HG03558 (cell line): ENCODE results near the gene TNFAIP6.

Experiments used
- ATAC-seq: cut with Tn5 transposase; IDR thresholded peaks from one replicate; pipeline ENCODE4 v1.9.1; 2021; ENCODE audit warnings: moderate number of reproducible peaks; ENCODE audit not compliant: unreplicated experiment; ENCODE audit errors: extremely low read depth

TNFAIP6 gene

DNA sequence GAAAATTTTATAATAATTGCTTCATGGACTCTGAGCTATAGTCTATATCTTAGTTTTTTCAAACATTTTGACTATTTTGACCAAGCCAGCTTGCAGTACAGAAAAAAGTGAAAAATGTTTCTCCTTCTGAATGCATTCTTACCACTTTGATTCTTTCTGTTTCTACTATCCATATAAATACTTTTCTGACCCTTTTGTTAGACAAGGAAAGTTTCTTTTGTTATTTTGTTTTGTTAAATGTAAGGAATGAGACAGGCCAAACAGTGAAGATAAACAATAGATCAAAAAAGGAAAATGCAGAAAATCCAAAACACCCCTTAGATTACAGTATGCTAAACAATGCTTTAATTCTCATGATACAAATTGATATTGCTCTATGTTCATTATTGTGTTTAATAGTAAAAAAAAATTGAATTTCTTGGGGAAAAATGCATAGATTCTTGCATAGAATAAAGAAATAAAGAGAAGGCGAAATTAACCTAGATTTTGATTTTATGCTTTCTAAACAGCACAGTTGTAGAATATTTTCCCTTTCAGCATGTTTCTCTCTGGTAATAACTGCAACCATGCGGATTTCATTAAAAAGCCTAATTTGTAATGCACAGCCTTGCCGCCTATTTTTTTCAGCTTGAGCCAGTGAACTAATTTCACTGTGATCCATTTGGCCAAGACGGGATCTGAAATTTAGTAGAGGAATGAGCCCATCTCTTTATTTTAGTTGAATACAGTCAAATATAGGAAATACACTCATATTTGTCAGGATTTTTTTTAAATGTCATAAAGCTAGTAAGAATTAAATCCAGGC, 976 bp downstream of the TNFAIP6 start:
- no peak for ATAC-seq

DNA sequence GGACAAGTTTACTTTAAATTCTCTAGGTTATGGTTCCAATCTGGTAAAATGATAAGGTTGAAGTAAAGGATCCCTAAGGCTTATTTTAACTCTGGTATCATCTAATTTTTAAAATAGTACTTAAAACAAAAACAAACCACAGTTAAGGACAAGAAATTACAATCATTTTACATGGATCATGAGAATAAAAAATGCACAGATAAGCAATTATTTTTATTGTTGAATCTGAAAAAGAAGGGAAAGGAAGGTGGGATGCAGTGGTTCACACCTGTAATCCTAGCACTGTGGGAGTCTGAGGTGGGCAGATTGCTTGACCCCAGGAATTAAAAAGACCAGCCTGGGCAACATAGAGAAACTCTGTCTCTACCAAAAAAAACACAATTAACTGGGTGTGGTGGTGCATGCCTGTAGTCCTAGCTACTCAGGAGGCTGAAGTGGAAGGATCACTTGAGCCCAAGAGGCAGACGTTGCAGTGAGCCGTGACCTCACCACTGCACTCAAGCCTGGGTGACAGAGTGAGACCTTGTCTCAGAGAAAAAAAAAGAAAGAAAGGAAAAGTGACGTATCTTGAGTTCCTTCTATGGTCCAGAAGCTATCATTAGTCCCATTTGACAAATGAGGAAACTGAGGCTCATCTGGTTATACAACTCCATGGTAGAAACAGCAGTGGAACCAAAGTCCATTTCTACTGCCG, 2.5 kb downstream of the TNFAIP6 start:
- ATAC-seq, result no peak

DNA sequence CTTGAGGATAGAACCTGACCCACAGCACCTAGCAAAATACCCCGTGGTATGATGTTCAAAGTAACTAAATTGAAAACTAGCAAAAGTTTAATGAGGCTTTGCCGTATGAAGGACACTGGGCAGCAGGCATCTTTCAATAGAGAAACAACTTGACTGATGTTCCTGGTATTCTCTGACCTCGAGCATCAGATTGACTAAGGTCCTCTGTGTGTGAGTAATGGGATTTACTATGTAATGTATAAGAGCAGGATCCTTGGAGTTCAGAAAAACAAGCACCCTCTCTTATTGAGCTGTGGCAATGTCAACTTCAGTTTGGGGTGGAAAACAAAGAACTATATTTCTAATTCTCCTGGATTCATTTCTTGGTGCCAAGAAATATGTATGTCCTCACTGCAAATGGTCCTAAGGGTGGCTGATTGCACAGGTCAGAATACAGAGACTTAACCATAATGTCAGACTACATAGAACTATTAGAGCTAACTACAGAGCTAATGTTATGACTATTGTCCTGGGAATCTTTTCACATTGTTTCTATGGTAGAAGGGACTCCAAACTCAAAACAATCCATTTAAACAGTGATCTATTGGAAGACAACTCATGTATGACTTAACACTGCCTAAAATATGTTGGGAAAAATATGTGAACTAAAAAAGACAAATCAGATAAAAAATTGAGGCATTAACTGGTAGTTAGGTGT, 4.4 kb downstream of the TNFAIP6 start:
- no peak for ATAC-seq

DNA sequence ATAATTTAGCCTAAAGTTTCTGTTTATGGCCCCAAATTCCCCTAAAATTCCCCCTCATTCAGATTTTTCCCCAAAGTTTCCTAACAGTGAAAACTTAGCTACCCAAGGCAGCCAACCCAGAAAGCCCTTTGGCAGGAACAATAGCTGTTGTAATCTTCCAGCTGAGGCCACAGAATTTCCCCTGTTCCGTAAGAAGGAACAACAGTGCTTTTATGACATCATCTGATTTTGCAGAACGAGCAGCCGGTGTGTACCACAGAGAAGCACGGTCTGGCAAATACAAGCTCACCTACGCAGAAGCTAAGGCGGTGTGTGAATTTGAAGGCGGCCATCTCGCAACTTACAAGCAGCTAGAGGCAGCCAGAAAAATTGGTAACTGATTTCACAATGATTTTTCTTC, 6.3 kb downstream of the TNFAIP6 start:
- ATAC-seq, result peak; percentile 66

DNA sequence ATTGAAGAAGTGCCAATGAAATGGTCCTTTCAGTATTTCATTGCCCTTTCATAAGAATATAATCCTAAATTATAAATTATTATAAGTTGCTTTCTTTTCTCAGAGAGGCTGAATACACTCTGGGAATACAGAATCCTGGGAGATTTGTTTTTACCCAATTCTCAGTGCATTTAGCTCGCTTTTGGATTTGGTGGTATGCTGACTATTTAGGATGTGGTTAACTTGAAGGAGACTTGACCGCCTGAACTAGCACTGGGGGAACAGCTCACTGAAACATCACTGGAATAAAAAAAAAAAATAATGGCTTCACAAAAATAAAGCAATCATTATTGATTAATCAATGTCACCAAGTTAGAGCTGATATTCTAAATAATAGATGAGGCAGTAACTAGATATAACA, 10.2 kb downstream of the TNFAIP6 start:
- ATAC-seq, result no peak

DNA sequence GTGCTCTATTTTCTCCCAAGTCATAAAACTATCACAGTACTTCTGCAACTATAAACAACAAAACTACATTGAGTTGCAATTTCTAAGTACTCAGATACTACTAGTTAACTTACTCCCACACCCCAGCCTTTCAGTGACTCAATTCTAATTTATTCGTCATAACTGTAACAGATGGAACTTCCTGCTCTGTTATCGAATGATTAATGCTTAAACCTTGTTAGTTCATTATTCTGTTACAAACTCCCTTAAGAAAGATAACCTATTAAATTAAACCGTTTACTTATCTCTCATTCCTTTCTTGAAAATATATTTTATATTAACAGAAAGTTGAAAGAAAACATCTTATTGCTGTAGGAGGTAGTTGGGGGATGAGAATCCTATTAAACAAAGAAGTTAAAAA, 17.0 kb downstream of the TNFAIP6 start:
- ATAC-seq, result peak; percentile 94

DNA sequence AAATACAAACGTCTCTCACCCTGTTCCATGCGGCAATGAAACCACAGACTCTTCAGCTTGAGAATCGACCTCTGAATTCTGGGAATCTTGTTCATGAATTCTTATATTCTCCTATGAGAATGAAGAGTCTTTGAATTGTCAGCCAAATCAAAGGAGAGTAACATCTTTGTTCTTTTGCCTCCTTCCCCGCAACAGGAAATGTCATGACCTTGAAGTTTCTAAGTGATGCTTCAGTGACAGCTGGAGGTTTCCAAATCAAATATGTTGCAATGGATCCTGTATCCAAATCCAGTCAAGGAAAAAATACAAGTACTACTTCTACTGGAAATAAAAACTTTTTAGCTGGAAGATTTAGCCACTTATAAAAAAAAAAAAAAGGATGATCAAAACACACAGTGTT, 21.8 kb downstream of the TNFAIP6 start:
- no peak for ATAC-seq

DNA sequence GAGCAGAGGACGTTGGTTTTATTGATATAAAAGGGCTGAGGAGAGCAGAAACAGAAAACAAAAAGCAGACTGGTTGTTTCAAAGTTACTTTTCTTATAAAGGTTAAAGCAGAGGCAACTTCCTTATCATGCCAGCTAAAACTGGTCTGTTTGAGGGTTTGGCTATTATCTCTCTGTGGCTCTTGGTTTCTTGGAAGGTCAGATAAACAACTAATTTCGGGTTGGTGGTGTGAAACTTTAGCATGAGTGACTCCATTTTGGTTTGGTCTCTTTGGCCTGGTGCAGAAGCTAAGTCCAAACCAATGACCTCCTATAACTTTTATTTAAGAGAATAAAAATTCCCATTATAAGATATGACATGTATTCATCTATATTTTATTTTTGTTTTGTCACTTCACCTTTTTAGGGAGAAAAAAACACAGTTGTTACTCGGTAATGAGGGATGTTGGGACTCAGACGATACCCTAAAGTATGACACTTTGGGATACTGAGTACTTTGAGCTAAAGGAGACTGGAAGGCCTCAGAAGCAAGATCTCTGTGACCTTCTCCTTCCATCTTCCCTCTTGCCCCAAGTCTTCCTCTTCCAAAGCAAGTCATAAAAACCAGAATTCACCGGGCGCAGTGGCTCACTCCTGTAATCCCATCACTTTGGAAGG, 23.3 kb downstream of the TNFAIP6 start:
- ATAC-seq, result no peak

DNA sequence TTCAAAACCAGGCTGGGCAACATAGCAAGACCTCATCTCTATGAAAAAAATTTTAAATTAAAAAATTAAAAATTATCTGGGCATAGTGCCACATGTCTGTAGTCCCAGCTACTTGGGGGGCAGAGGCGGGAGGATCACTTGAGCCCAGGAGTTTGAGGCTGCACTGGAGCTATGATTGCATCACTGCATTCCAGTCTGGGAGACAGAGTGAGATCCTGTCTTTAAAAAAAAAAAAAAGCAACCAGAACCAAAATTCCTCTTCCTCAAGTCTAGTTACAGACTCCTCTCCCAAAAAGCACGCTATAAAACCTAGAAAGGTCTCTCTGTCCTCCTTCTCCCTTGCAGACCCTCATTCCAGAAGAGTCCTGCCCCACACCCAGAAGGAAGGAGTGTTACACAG, 23.9 kb downstream of the TNFAIP6 start:
- no peak for ATAC-seq

DNA sequence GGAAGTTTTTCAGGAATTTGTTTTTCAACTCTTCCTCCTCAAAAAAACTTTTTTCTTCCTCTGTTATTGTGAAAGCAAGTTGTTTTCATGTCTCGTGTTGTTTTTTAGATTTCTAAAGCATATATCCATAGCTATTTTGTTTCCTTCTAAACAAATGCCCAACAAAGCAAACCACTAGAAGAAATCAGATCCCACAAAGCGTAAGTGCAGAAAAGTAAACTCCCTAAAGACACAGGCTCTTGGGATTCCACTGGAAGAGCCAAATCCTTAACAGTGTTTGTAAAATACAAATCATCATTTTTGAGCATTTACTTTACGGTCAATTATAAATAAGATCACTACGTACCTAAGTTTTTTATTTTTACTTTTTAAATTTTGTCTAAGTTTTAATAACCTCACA, 30.6 kb downstream of the TNFAIP6 start:
- ATAC-seq, result no peak

DNA sequence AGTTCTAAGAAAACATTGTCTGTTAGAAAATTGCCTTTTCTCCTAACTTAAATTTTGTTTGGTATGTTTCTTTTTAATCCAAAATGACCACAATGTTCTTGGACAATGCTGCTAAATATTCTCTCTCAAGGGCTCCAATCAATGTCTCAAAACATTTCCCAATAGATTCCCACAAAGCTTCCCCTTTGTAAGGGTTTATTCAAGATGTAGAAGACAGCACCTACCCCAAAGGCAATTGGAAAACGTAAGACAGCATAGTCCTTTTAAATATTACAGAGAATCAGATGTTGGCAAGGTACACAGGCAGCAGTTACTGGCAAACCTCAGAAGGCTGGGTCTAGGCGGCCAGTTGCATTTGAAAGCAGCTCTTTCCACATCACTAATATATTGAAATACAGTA, 34.0 kb downstream of the TNFAIP6 start:
- ATAC-seq, result no peak

DNA sequence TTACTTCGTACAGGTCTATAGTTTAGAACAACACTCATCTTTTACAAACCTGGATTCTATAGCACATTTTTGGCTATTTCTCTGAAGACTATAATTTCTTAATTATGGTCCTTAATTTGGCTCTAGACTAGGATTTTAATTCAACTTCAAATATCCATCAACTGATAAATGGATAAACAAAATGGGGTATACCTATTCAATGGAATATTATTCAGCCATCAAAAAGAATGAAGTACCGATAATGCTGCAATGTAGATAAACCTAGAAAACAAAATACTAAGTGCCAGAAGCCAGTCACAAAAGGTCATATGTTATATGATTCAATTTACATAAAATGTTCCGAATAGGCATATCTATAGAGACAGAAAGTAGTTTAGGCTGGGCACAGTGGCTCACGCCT, 37.1 kb downstream of the TNFAIP6 start:
- no peak for ATAC-seq

DNA sequence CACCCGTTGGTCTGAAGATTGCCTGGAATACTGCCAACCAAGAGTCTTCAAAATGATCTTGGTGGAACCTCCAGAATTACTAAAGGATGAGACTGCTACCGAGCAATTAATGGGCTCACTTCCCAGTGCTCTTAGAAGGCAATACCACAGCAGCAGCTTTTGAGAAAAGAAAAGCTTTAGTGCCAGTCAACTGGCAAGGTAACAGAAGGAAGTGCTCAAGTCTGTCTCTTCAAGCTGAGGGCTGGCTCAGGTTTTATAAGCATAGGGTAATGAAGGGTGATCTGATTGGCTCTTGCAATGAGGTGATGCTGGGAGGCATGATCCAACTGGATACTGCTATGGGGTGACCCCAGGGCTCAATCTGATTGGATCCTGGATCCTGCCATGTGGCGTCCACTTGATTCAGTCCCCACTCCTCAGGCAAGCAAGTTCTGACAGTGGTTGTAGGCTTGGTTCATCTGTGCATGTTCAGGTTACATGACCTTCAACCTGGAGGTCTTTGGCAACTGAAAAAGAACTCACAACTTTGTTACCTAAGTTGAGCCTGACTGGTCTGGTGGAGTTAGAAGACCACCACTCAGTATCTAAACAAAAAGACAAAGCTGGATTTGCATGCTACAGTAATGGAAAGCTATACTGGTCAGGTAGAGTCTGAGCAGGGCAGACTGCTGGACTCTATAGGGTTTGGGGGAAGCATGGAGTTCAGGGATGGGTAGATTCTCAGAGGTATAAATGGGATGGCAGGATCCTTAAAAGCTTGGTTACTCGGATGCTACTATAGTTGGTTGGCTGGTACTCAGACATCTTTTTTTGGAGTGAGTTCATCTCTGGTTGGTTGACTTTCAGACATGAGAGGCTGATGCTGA, 38.4 kb downstream of the TNFAIP6 start:
- no peak for ATAC-seq

DNA sequence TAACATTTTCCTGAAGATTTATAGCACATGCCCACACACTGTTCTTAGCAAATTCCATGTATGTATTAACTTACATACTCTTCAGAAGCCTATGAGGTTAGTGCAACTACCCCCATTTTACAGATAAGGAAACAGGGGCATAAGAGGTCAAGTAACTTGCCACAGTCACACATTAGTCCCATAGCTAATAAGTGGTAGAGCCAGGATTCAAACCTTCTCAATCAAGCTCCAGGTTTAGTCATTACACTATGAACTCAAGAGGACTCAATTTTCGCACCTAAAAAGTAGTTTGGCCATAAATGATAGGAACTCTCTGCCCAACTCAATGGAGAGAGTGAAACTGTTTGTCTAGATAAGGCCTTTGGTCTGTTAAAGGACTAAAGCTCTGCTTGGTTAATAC, 42.6 kb downstream of the TNFAIP6 start:
- ATAC-seq, result no peak

DNA sequence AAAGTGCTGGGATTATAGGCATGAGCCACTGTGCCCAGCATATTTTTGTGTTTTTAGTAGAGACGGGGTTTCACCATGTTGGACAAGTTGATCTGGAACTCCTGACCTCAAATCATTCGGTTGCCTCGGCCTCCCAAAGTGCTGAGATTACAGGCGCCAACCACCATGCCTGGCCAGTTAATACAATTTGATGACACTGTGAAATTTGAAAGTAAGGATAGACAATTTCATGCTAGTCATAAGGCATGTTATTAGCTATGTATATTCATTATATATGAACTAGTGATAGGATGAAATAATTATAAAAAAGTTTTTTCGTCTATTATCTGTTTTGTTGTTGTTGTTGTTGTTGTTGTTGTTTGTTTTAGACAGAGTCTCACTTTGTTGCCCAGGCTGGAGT, 43.8 kb downstream of the TNFAIP6 start:
- ATAC-seq, result no peak

DNA sequence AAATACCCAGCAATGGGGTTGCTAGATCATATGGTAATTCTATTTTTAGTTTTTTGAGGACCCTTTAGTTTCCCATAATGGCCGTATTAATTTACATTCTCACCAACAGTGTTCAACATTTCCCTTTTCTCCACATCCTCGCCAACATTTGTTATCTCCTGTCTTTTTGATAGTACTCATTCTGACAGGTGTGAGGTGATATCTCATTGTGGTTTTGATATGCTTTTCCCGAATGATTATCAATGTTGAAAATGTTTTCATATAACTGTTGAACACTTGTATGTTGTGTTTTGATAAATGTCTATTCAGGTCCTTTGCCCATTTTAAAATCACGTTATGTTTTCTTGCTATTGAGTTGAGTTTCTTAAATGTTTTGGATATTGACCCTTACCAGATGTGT, 46.5 kb downstream of the TNFAIP6 start:
- ATAC-seq, result no peak

DNA sequence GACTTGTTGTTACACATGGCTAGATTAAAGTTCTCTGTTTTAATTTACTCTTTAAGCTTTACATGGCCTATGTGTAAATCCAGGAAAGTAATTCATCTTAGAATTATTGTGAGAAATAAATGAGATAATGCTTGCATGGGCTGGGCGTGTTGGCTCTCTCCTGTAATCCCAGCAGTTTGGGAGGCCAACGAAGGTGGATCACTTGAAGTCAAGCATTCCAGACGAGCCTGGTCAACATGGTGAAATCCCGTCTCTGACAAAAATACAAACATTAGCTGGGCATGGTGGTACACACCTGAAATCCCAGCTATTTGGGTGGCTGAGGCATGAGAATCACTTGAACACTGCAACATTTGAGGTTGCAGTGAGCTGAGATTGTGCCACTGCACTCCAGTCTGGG, 48.0 kb downstream of the TNFAIP6 start:
- no peak for ATAC-seq

DNA sequence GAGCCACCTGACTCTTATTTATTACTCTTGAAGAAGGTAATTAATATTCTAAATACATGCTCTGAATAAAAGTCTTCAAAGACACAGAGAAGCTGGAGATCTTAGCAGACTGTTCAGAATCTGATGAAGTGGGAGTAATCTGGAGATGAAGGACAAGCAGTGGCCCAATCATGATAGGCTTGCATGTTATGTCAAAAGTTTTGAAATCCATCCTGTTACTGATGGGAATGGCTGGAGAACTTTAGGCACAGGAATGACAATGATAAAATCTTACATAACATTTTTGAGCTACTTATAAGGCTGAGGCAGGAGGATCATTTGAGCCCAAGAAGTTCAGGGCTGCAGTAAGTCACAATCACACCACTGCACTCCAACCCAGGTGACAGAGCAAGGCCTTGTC, 49.9 kb downstream of the TNFAIP6 start:
- no peak for ATAC-seq

DNA sequence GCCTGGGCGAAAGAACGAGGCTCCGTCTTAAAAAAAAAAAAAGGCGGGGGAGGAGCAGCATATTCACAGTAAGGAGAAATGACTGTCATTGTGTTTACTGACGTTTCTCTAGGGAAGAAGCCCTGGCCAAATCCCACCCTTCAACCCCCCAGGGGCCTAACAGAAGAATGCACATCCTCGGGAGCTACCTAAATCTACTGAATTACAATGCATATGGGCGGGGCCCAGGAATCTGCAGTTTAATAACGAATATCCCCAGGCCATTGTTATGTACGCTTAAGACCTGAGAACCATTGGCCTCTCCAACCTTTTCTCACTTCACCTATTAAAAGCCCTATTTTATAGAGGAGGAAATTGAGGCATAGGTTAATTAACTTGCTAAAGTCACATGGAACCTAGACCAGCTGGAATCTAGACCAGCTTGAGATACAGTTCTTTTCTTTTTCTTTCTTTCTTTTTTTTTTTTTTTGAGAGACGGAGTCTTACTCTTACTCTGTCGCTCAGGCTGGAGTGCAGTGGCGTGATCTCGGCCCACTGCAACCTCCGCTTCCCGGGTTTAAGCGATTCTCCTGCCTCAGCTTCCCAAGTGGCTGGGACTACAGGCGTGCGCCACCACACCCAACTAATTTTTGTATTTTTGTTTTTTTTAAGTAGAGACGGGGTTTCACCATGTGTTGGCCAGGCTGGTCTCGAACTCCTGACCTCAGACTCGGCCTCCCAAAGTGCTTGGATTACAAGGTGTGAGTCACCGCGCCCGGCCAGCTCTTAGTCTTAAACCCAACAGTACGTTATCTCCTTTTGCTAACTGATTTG, 51.6 kb downstream of the TNFAIP6 start:
- no peak for ATAC-seq
